ENCODE data around the gene BRD4. TPM values are rescaled to one million over a fixed set of nuclear protein-coding genes. Genes with fewer than 3 reads are reported as not detected.

BRD4 gene
- total RNA-seq, 1 experiment from 2014 or later = 144 TPM

DNA sequence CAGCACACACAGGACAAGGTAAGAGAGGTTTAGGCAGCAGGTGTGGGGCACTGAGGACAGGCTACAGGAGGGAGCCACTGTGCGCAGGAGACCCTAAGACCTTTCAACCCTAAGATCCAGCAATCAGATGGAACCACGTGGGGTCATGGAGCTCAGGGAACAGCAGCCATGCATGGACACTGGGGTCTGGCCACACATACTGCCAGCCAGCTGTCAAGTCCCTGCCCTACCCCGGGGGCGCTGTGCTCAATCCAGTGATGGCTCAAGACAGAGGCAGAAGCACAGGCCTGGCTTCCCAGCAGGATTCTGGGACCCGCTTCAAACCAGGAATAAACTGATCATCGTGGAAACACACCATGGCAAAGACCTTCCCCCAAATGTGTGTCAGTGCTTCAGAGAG lies 74.6 kb downstream of the BRD4 start:
- Mint-ChIP-seq H3K9me3 (no peaks in the 10 kb centered on the region), H3K27ac (no peak overlapping the region), H3K36me3 (ENCODE audit: insufficient read depth in 1 of 3, low read depth in 3 of 3) (peaks cover 48 to 96% (median 94%) of the 10 kb centered on the region in 3 experiments; a peak in 6 of 7 replicates), H3K4me1 (peaks cover 4 to 12% of the 10 kb centered on the region in 2 experiments), H3K4me3 (no peak overlapping the region), H3K27me3 (ENCODE audit: low read depth) (no peaks in the 10 kb centered on the region)
- Histone ChIP-seq H4K91ac (ENCODE audit: insufficient read length, low read depth, low read length) (no peak overlapping the region), H4K8ac (replicated peaks; ENCODE audit: insufficient read length, low read depth, low read length) (no peak overlapping the region), H3K18ac (ENCODE audit: insufficient read length, low read depth, low read length) (no peak overlapping the region), H2BK15ac (ENCODE audit: low read depth, low read length) (no peak overlapping the region), H3K27me3 (ENCODE audit: insufficient read depth, low read length) (no peaks in the 10 kb centered on the region), H2BK5ac (ENCODE audit: insufficient read length, low read length) (no peak overlapping the region), H3K79me2 (ENCODE audit: insufficient read depth, low read length) (no peaks in the 10 kb centered on the region), H3K23ac (ENCODE audit: insufficient read length, low read depth, low read length) (no peak overlapping the region), H2BK20ac (ENCODE audit: low read depth, low read length, poor library complexity, severe bottlenecking) (no peak overlapping the region), H2AK5ac (ENCODE audit: insufficient read length, low read length) (no peak overlapping the region), H3K27ac (ENCODE audit: insufficient read length, low read depth, low read length) (no peak overlapping the region), H4K20me1 (ENCODE audit: control insufficient read depth, insufficient read depth, insufficient read length) (no peaks in the 10 kb centered on the region), H2AFZ (ENCODE audit: low read length) (no peak overlapping the region), H3K9me3 (ENCODE audit: control insufficient read depth, low read depth, low read length) (no peaks in the 10 kb centered on the region), H3K4me2 (ENCODE audit: insufficient read depth, insufficient read length, low read length) (no peak overlapping the region), H3K14ac (ENCODE audit: insufficient read depth, low read length) (no peak overlapping the region), H3K56ac (ENCODE audit: insufficient read length, low read depth, low read length) (no peak overlapping the region), H2BK12ac (ENCODE audit: insufficient read length, low read depth, low read length) (no peak overlapping the region), H3K79me1 (ENCODE audit: insufficient read depth, low read depth, low read length, poor library complexity, severe bottlenecking) (no peaks in the 10 kb centered on the region), H4K5ac (ENCODE audit: insufficient read length, low read depth, low read length) (no peak overlapping the region), H3K4ac (ENCODE audit: low read depth, low read length) (no peak overlapping the region), H3K4me1 (ENCODE audit: insufficient read depth, low read length) (no peaks in the 10 kb centered on the region), H2BK120ac (ENCODE audit: low read depth, low read length, poor library complexity, severe bottlenecking) (no peak overlapping the region), H3K23me2 (ENCODE audit: insufficient read length, low read depth, low read length, poor library complexity, severe bottlenecking) (no peaks in the 10 kb centered on the region), H3T11ph (ENCODE audit: low read length) (no peak overlapping the region), H3K9ac (ENCODE audit: extremely low read depth, insufficient read length, low read length) (no peak overlapping the region)
- TF ChIP-seq, protein P1, sequence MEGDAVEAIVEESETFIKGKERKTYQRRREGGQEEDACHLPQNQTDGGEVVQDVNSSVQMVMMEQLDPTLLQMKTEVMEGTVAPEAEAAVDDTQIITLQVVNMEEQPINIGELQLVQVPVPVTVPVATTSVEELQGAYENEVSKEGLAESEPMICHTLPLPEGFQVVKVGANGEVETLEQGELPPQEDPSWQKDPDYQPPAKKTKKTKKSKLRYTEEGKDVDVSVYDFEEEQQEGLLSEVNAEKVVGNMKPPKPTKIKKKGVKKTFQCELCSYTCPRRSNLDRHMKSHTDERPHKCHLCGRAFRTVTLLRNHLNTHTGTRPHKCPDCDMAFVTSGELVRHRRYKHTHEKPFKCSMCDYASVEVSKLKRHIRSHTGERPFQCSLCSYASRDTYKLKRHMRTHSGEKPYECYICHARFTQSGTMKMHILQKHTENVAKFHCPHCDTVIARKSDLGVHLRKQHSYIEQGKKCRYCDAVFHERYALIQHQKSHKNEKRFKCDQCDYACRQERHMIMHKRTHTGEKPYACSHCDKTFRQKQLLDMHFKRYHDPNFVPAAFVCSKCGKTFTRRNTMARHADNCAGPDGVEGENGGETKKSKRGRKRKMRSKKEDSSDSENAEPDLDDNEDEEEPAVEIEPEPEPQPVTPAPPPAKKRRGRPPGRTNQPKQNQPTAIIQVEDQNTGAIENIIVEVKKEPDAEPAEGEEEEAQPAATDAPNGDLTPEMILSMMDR (conservative IDR thresholded peaks at IDR 0.05) = 0 out of 3 replicates have a peak, but pooled peaks have one; percentile 9
- DNase-seq = no peak
- no CpG with 5 or more reads among the region's 6 CpGs for WGBS (ENCODE audit: extremely low coverage, insufficient read length, low lambda C conversion rate)
